HK-2 (cell line): ENCODE results near the gene ABTB2.

Experiments used
- DNase-seq: peaks from one replicate; pipeline ENCODE4 v3.0.0-alpha.2; 2018; ENCODE audit not compliant: unreplicated experiment

The ABTB2 gene

GRCh38 chr11:34114014-34114413 lies 243.8 kb downstream of the ABTB2 start:
- no peak for DNase-seq

- no peak for DNase-seq
Observed at GRCh38 chr11:34111722-34112270, 246.0 kb downstream of the ABTB2 start.

GRCh38 chr11:34105957-34106504 lies 251.8 kb downstream of the ABTB2 start:
- no peak for DNase-seq

GRCh38 chr11:34105079-34105956 lies 252.5 kb downstream of the ABTB2 start, which contains the start of gene NAT10:
TSS of gene NAT10 (plus strand) at chr11:34105629. CDS start at chr11:34108226, 2,597 bp downstream.
- DNase-seq: peak; percentile 95

- DNase-seq: no peak
Observed at GRCh38 chr11:34104680-34105078, 253.1 kb downstream of the ABTB2 start.
